Endodermal cell (in vitro differentiated cells): ENCODE results near the gene MTUS2. TPM values are rescaled to one million over a fixed set of nuclear protein-coding genes. Genes with fewer than 3 reads are reported as not detected.

Experiments used
- DNase-seq: peaks from one replicate; pipeline ENCODE4 v3.0.0-alpha.2; 2017
- H3K27ac ChIP-seq: 2 replicates; pipeline ENCODE4 v1.5.1; 2013; ENCODE audit warnings: mild to moderate bottlenecking, low read depth, low read length, moderate library complexity
- H3K27me3 ChIP-seq: 2 replicates; pipeline ENCODE4 v1.6.1; 2013; ENCODE audit warnings: mild to moderate bottlenecking, low read length, moderate library complexity; ENCODE audit not compliant: insufficient read depth, control insufficient read depth, poor library complexity, severe bottlenecking
- H3K36me3 ChIP-seq: 2 replicates; pipeline ENCODE4 v1.7.0; 2013; ENCODE audit warnings: mild to moderate bottlenecking, low read length, moderate library complexity; ENCODE audit not compliant: control insufficient read depth, insufficient read depth
- H3K4me1 ChIP-seq: one replicate; pipeline ENCODE4 v1.7.0; 2013; ENCODE audit warnings: low read length; ENCODE audit not compliant: control insufficient read depth, insufficient read depth
- H3K4me3 ChIP-seq: 2 replicates; pipeline ENCODE4 v1.5.1; 2013; ENCODE audit warnings: mild to moderate bottlenecking, low read length, moderate library complexity
- H3K9ac ChIP-seq: 2 replicates; pipeline ENCODE4 v1.6.1; 2013; ENCODE audit warnings: mild to moderate bottlenecking, low read length, moderate library complexity; ENCODE audit not compliant: poor library complexity, severe bottlenecking; ENCODE audit errors: extremely low read depth
- H3K9me3 ChIP-seq: 2 replicates; pipeline ENCODE4 v1.6.1; 2013; ENCODE audit warnings: mild to moderate bottlenecking, low read length, moderate library complexity; ENCODE audit not compliant: control insufficient read depth
- H3K27ac Mint-ChIP-seq: 2 replicates; pipeline ENCODE4 v1.8.0; 2020; ENCODE audit warnings: mixed read lengths
- H3K27me3 Mint-ChIP-seq: 2 replicates; pipeline ENCODE4 v1.8.0; 2021; ENCODE audit warnings: mild to moderate bottlenecking, mixed read lengths; ENCODE audit not compliant: insufficient read depth
- H3K36me3 Mint-ChIP-seq: 2 replicates; pipeline ENCODE4 v1.8.0; 2020; ENCODE audit warnings: low read depth, mixed read lengths
- H3K4me1 Mint-ChIP-seq: 2 replicates; pipeline ENCODE4 v1.8.0; 2020; ENCODE audit warnings: mixed read lengths
- H3K4me3 Mint-ChIP-seq: 2 replicates; pipeline ENCODE4 v1.8.0; 2020; ENCODE audit warnings: mild to moderate bottlenecking, moderate library complexity, mixed read lengths
- H3K9me3 Mint-ChIP-seq: 2 replicates; pipeline ENCODE4 v1.8.0; 2020; ENCODE audit warnings: mild to moderate bottlenecking, mixed read lengths
- WGBS, 2 experiments: methylation state at CpG; one replicate each; pipeline versions ENCODE4 v1.1.5 to v1.1.7; 2013; ENCODE audit warnings: missing lambda C conversion rate in 2 of 2, mixed read lengths in 1 of 2; ENCODE audit not compliant: insufficient coverage in 1 of 2, insufficient read length in 1 of 2; 5-methylcytosine and 5-hydroxymethylcytosine counted together
- total RNA-seq, 2 donors: library from RNA; stranded (reverse); fragmentation: NEBNext Ultra II Directional in 1 of 2; extraction: Animal tissue kit (Norgen Biotek cat#: 25700) in 1 of 2; gene quantifications; 2 replicates in 1 of 2; 3 replicates in 1 of 2; pipeline ENCODE4 v1.2.1, GENCODE V29; 2021
- TF ChIP-seq, protein P1 (sequence below): fragments of 200-600 bp; sonication (generic); conservative IDR thresholded peaks from 2 replicates; pipeline ENCODE4 v1.5.0; 2021; ENCODE audit warnings: antibody characterized with exemption, mild to moderate bottlenecking

The MTUS2 gene
- total RNA-seq, 2 donors from 2014 or later = 1.2 to 1.3 TPM

GRCh38 chr13:29397265-29397664, 577.1 kb downstream of the MTUS2 start:
- TF ChIP-seq, protein P1, sequence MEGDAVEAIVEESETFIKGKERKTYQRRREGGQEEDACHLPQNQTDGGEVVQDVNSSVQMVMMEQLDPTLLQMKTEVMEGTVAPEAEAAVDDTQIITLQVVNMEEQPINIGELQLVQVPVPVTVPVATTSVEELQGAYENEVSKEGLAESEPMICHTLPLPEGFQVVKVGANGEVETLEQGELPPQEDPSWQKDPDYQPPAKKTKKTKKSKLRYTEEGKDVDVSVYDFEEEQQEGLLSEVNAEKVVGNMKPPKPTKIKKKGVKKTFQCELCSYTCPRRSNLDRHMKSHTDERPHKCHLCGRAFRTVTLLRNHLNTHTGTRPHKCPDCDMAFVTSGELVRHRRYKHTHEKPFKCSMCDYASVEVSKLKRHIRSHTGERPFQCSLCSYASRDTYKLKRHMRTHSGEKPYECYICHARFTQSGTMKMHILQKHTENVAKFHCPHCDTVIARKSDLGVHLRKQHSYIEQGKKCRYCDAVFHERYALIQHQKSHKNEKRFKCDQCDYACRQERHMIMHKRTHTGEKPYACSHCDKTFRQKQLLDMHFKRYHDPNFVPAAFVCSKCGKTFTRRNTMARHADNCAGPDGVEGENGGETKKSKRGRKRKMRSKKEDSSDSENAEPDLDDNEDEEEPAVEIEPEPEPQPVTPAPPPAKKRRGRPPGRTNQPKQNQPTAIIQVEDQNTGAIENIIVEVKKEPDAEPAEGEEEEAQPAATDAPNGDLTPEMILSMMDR = peak; percentile 52
- H3K36me3 Mint-ChIP-seq = no peaks in the 10 kb centered on the region

DNA sequence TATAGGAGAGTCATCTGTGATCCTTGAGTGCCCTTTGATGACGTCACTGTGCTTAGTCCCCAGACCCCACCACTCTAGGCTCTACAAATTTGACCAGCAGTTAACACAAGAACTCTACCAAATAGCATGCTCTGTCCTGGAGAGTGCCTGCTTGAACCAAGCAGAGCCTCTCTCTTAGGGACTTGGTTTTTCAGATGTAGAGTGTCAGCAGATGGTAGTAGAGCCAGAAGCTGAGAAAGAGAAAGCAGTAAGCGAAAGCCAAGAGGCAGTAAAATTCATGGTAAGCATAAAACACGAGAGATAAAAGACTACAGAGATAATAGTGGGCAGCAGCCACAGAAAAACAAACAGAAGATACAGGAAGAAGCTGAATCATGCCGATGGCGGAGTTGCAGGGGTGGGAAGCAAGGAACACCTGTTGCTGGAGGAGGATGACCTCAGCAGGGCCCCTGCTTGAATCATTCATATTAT, 582.1 kb downstream of the MTUS2 start:
- H3K27ac ChIP-seq = no peak overlapping the region
- no peaks in the 10 kb centered on the region for H3K36me3 ChIP-seq
- H3K9ac ChIP-seq = no peak overlapping the region
- Mint-ChIP-seq H3K36me3 (no peaks in the 10 kb centered on the region), H3K4me3 (no peak overlapping the region), H3K27ac (no peak overlapping the region), H3K27me3 (no peaks in the 10 kb centered on the region), H3K4me1 (peaks cover 15% of the 10 kb centered on the region), H3K9me3 (no peaks in the 10 kb centered on the region)
- H3K4me3 ChIP-seq = no peak overlapping the region
- no peaks in the 10 kb centered on the region for H3K27me3 ChIP-seq
- 78 to 80% methylated on average over 4 to 5 of the region's 5 CpGs for WGBS, 2 experiments
- no peaks in the 10 kb centered on the region for H3K4me1 ChIP-seq
- H3K9me3 ChIP-seq = no peaks in the 10 kb centered on the region
- TF ChIP-seq, protein P1 = no peak
- no peak for DNase-seq

More at GRCh38 chr13:29397265-29397664, 577.1 kb downstream of the MTUS2 start:
- no peak overlapping the region for H3K27ac ChIP-seq
- H3K27me3 Mint-ChIP-seq = no peaks in the 10 kb centered on the region
- WGBS, 2 experiments = 64 to 88% methylated on average over 2 to 3 of the region's 3 CpGs
- no peak overlapping the region for H3K9ac ChIP-seq
- no peaks in the 10 kb centered on the region for H3K36me3 ChIP-seq
- no peaks in the 10 kb centered on the region for H3K4me1 ChIP-seq
- H3K4me1 Mint-ChIP-seq = peaks cover 1% of the 10 kb centered on the region
- H3K9me3 Mint-ChIP-seq = no peaks in the 10 kb centered on the region
- H3K27me3 ChIP-seq = no peaks in the 10 kb centered on the region
- H3K27ac Mint-ChIP-seq = no peak overlapping the region
- H3K4me3 Mint-ChIP-seq = no peak overlapping the region
- DNase-seq = no peak
- no peak overlapping the region for H3K4me3 ChIP-seq
- H3K9me3 ChIP-seq = no peaks in the 10 kb centered on the region

DNA sequence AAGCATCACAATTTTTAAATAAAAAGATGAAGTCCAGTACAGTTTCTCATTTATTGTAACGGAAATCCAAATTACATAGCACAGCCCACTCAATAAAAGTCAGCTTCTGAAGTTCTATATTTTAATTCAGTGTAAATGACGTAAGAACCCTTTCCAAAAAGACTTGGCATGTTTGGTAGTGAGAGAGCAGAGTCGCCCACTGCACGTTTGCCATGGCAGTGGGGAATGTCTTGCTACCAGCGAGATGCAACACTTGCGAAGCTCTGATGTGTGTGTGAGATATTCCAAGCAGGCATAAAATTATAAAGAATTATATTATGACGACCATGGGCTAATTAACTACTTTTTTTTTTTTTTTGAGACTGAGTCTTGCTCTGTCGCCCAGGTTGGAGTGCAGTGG, 585.3 kb downstream of the MTUS2 start:
- H3K27me3 Mint-ChIP-seq = no peaks in the 10 kb centered on the region
- TF ChIP-seq, protein P1 = no peak
- H3K9ac ChIP-seq = no peak overlapping the region
- no peaks in the 10 kb centered on the region for H3K9me3 Mint-ChIP-seq
- H3K4me3 Mint-ChIP-seq = no peak overlapping the region
- no peak overlapping the region for H3K27ac Mint-ChIP-seq
- 85 to 91% methylated on average over 3 to 8 of the region's 8 CpGs for WGBS, 2 experiments
- no peaks in the 10 kb centered on the region for H3K36me3 ChIP-seq
- DNase-seq = no peak
- H3K36me3 Mint-ChIP-seq = no peaks in the 10 kb centered on the region
- H3K4me1 Mint-ChIP-seq = peaks cover 15% of the 10 kb centered on the region
- H3K27me3 ChIP-seq = no peaks in the 10 kb centered on the region
- peaks cover 21% of the 10 kb centered on the region for H3K9me3 ChIP-seq
- no peak overlapping the region for H3K4me3 ChIP-seq
- no peak overlapping the region for H3K27ac ChIP-seq
- H3K4me1 ChIP-seq = no peaks in the 10 kb centered on the region
